HG03280 (cell line): Measurements from ENCODE around the gene CSNK1A1.
"Not testable (repeated sequence)": the region's sequence is repeated elsewhere in the genome, so short reads cannot be mapped to it uniquely, and the experiment has no call there.

Experiments
- ATAC-seq: cut with Tn5 transposase; IDR thresholded peaks from one replicate; pipeline ENCODE4 v1.9.1; 2021; ENCODE audit warnings: mild to moderate bottlenecking, moderate library complexity; ENCODE audit not compliant: unreplicated experiment

The CSNK1A1 gene

GRCh38 chr5:149532413-149532812, 18.8 kb downstream of the CSNK1A1 start:
- ATAC-seq, result no peak

DNA sequence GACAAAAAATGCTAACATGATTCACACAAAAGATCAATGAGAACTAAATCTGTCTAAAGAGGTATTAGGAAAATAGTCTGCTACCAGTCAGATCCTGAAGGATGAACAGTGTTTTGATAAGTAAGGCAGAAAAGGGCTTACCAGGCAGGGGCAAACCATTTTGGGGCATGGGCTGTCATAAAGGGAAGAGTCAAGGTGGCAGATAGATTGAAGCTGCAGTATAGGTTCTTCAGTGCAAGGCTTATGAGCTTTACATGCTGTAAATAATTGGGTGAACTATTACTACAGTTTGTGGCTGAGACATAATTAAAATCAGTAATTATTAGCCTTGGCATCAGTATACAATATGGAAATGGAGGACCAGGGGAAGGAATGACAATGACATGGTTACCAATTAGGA, 21.8 kb downstream of the CSNK1A1 start:
- no peak for ATAC-seq

DNA sequence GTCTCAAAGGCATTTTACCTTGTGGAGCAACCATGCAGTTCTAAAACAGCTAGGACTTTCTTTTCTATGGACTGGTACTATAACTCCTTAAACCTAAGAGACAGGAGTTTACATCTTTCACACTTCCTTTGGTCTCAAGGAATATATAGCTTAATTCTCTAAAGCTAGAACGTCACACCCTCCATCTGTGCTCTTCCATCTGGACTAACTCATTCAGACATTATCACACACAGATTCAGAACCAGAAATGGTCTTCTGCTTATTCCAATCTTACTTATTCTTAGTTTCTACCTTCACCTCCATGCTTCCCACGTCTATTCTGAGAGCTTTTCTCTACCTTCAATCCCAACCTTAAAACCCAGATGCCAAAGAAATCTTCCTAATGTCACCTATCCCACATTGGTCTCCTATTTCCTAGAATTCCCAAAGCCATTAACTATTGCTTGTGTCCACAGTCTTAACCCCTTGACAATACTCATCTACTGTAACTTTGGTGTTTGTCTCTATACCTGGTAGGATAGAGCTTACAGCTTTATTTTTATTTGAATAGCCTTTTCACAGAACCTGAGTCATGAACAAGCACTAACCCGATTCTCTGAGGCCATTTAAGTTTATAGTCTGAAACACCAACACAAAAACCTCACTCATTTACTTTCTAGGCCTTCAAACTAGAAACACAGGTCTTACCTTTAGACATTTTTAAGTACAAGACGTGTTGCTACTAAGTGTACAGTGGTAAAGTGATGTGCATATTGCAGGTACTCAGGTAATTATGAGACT, 22.8 kb downstream of the CSNK1A1 start:
- ATAC-seq, result no peak

GRCh38 chr5:149526845-149527590, 24.2 kb downstream of the CSNK1A1 start:
- ATAC-seq, result no peak

- no peak for ATAC-seq
These were observed 29.2 kb downstream of the CSNK1A1 start for GRCh38 chr5:149521739-149522685.

- no peak for ATAC-seq
These were observed 31.6 kb downstream of the CSNK1A1 start for GRCh38 chr5:149519601-149520000.

- ATAC-seq, result no peak
These were observed 32.6 kb downstream of the CSNK1A1 start for GRCh38 chr5:149518620-149519019.

GRCh38 chr5:149517461-149518122, 33.6 kb downstream of the CSNK1A1 start:
- ATAC-seq, result no peak

- ATAC-seq, result no peak
These were observed 36.7 kb downstream of the CSNK1A1 start for GRCh38 chr5:149514512-149514911.

- ATAC-seq, result not testable (repeated sequence)
These were observed 37.8 kb downstream of the CSNK1A1 start for GRCh38 chr5:149513372-149513947.

GRCh38 chr5:149510136-149510535, 41.1 kb downstream of the CSNK1A1 start:
- ATAC-seq, result no peak

GRCh38 chr5:149504677-149505076, 46.6 kb downstream of the CSNK1A1 start:
- ATAC-seq, result no peak

DNA sequence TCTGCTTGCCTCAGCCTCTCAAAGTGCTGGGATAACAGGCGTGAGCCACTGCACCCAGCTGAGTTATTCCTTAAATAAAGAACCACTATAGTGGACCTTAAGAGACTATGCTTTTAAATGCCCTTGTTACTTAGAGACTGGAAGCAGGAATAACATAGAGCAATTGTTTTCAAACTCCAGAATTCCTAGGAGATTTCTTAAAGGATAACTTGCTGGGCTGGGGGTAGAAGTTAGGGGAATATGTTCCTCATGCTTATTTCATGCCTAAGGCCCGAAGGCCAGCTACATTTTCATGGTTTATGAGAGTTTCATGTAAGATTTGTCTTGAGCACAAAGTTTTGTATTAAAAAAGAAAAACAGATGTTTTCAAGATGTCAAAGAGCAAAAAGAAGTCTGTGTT, 48.2 kb downstream of the CSNK1A1 start:
- ATAC-seq, result no peak

GRCh38 chr5:149500922-149501582, 50.2 kb downstream of the CSNK1A1 start:
- ATAC-seq, result no peak

GRCh38 chr5:149498724-149499336, 52.4 kb downstream of the CSNK1A1 start:
- ATAC-seq, result no peak

DNA sequence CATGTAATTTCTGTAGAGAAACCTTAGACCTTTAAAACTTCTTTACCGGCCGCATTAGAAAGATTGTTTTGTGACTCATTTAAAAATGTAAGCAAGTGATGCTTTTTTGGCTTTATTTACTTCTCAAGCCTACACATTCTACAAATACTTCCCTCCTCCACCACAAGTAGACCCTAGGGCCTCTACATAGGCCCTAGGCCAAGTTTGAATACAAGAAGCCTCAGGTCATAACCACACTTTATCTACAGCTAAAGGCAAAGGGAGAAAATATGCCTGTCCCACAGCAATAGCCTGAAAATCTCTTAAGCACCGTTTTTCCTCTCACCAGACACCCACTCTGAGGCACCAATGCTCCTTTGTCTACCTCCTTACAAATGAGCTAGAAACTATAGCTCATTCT, 53.9 kb downstream of the CSNK1A1 start:
- no peak for ATAC-seq

DNA sequence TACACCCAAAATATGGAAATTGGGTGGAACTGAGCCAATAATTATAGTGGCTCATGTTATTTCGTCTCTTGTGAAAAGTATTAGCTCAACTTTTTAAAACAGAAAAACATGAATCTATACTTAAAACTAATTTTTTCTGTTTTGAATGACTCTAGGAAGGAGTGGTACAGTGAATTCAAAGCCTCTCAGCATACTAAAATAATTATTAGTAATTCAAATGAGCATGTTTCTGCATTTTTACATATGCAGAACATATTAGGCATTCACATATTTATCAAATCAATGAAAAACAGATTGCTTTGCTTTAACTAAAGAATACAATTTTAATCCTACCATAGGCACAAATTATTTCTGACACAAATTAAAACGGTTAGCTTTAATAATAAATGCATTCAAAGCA, 54.3 kb downstream of the CSNK1A1 start:
- no peak for ATAC-seq

GRCh38 chr5:149496166-149496565, 55.1 kb downstream of the CSNK1A1 start:
- no peak for ATAC-seq

DNA sequence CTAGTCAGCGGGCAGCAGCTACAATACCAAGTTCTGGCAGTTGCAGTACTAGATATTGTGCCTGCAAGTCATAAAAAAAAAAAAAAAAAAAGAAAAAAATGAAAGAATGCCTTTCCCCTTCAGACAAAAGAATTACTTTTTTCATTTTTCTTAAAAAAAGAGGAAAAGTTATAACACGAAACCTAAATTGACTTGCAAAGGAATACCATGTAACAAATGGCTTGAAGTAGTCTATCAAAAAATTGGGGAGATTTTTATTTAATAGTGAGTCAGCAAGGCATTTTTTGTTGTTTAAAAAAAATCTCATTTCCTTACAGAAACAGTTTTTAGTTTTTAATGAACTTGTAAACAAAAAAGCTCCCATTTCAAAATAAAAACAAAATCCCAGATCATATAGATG, 55.6 kb downstream of the CSNK1A1 start:
- no peak for ATAC-seq
